ENCODE measurements around the gene LHFPL2.

LHFPL2 gene

GRCh38 chr5:78506261-78507024 is 142.1 kb downstream of the LHFPL2 start:
- Histone ChIP-seq H3K4me3 (no peak overlapping the region), H3K27ac (no peak overlapping the region)
- no peak for TF ChIP-seq CTCF (IDR thresholded peaks at IDR 0.05)
- DNase-seq (ENCODE audit: low spot score): no peak

- no peak for TF ChIP-seq CTCF (IDR thresholded peaks at IDR 0.05)
- peak overlapping the region; percentile 47 to 73 for H3K27ac ChIP-seq
- DNase-seq (ENCODE audit: low spot score): no peak
- no peak overlapping the region for H3K4me3 ChIP-seq
These were observed 142.7 kb downstream of the LHFPL2 start for GRCh38 chr5:78505860-78506259.

GRCh38 chr5:78504704-78505677 is 143.6 kb downstream of the LHFPL2 start:
- TF ChIP-seq CTCF (IDR thresholded peaks at IDR 0.05): no peak
- DNase-seq (ENCODE audit: low spot score): peak; percentile 95
- peak overlapping the region; percentile 23 for H3K4me3 ChIP-seq
- H3K27ac ChIP-seq: peak overlapping the region; percentile 47 to 73

- peak overlapping the region; percentile 47 to 73 for H3K27ac ChIP-seq
- no peak for DNase-seq (ENCODE audit: low spot score)
- peak overlapping the region; percentile 23 for H3K4me3 ChIP-seq
These were observed 144.5 kb downstream of the LHFPL2 start for GRCh38 chr5:78503958-78504653.

GRCh38 chr5:78501411-78502352 is 146.9 kb downstream of the LHFPL2 start:
- TF ChIP-seq CTCF (IDR thresholded peaks at IDR 0.05): no peak

More at GRCh38 chr5:78503958-78504653, 144.5 kb downstream of the LHFPL2 start:
- no peak for TF ChIP-seq CTCF (IDR thresholded peaks at IDR 0.05)

GRCh38 chr5:78500871-78501270 is 147.7 kb downstream of the LHFPL2 start:
- no peak overlapping the region for H3K27ac ChIP-seq
- H3K4me3 ChIP-seq: no peak overlapping the region
- no peak for DNase-seq (ENCODE audit: low spot score)
- TF ChIP-seq CTCF (IDR thresholded peaks at IDR 0.05): no peak

More at GRCh38 chr5:78501411-78502352, 146.9 kb downstream of the LHFPL2 start:
- H3K4me3 ChIP-seq: no peak overlapping the region
- no peak overlapping the region for H3K27ac ChIP-seq
- no peak for DNase-seq (ENCODE audit: low spot score)

Data from coronary artery (tissue), 2 donors.